Measurements from ENCODE around the gene IL1A.

GRCh38 chr2:112782234-112782799 is 2.0 kb downstream of the IL1A start:
- TF ChIP-seq POLR2A (IDR thresholded peaks at IDR 0.05) (no peak), CTCF (IDR thresholded peaks at IDR 0.05 in 8 of 11, conservative IDR thresholded peaks at IDR 0.05 in 3 of 11) (no peak), POLR2AphosphoS5 (IDR thresholded peaks at IDR 0.05) (no peak)
